ENCODE data around the gene ASXL3. TPM values are rescaled to one million over a fixed set of nuclear protein-coding genes. Genes with fewer than 3 reads are reported as not detected.

Gene ASXL3
- total and polyA plus RNA-seq, 4 donors = 0.19 to 1.3 (median 0.39) TPM

DNA sequence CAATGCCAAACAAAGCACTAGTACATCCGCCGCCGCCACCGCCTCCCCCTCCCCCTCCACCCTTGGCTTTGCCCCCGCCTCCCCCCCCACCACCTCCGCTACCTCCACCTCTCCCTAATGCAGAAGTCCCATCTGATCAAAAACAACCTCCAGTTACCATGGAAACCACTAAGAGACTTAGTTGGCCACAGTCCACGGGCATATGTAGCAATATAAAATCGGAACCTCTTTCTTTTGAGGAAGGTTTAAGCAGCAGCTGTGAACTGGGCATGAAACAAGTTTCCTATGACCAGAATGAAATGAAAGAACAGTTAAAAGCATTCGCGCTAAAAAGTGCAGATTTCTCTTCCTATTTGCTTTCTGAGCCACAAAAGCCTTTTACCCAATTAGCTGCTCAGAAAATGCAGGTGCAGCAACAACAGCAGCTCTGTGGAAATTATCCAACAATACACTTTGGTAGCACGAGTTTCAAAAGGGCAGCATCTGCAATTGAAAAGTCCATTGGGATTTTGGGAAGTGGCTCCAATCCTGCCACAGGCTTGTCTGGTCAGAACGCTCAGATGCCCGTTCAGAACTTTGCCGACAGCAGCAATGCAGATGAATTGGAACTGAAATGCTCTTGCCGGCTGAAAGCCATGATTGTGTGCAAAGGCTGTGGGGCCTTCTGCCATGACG lies 168.0 kb downstream of the ASXL3 start:
- H3K27ac ChIP-seq (ENCODE audit: low read depth in 1 of 2, low read length in 2 of 2) = no peak overlapping the region
- H3K4me1 ChIP-seq (ENCODE audit: control insufficient read depth in 4 of 4, insufficient read depth in 4 of 4, low read length in 3 of 4) = no peaks in the 10 kb centered on the region
- no peaks in the 10 kb centered on the region for H3K27me3 ChIP-seq (ENCODE audit: control insufficient read depth in 4 of 4, insufficient read depth in 4 of 4, low read length in 3 of 4)
- 94% methylated on average over 16 of the region's 16 CpGs for WGBS
- no peak overlapping the region for H3K4me3 ChIP-seq (ENCODE audit: low read depth in 1 of 3, low read length in 3 of 3)
- TF ChIP-seq ZBTB33 (IDR thresholded peaks at IDR 0.05) = no peak
- TF ChIP-seq HNF4A (conservative IDR thresholded peaks at IDR 0.05) = no peak
- TF ChIP-seq, protein P1, sequence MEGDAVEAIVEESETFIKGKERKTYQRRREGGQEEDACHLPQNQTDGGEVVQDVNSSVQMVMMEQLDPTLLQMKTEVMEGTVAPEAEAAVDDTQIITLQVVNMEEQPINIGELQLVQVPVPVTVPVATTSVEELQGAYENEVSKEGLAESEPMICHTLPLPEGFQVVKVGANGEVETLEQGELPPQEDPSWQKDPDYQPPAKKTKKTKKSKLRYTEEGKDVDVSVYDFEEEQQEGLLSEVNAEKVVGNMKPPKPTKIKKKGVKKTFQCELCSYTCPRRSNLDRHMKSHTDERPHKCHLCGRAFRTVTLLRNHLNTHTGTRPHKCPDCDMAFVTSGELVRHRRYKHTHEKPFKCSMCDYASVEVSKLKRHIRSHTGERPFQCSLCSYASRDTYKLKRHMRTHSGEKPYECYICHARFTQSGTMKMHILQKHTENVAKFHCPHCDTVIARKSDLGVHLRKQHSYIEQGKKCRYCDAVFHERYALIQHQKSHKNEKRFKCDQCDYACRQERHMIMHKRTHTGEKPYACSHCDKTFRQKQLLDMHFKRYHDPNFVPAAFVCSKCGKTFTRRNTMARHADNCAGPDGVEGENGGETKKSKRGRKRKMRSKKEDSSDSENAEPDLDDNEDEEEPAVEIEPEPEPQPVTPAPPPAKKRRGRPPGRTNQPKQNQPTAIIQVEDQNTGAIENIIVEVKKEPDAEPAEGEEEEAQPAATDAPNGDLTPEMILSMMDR (IDR thresholded peaks at IDR 0.05; ENCODE audit: low read depth, low read length, missing input control) = no peak
- TF ChIP-seq GABPA (IDR thresholded peaks at IDR 0.05 in 1 of 2, conservative IDR thresholded peaks at IDR 0.05 in 1 of 2) = no peak
- TF ChIP-seq HNF4G (IDR thresholded peaks at IDR 0.05) = no peak
- TF ChIP-seq JUND (IDR thresholded peaks at IDR 0.05) = no peak
- TF ChIP-seq SP1 (IDR thresholded peaks at IDR 0.05) = no peak
- TF ChIP-seq NR2F2 (IDR thresholded peaks at IDR 0.05) = no peak
- no peak for TF ChIP-seq RAD21 (IDR thresholded peaks at IDR 0.05)
- no peak for TF ChIP-seq RXRA (IDR thresholded peaks at IDR 0.05)
- TF ChIP-seq FOXA1 (IDR thresholded peaks at IDR 0.05) = no peak
- TF ChIP-seq REST (IDR thresholded peaks at IDR 0.05) = no peak
- TF ChIP-seq EGR1 (IDR thresholded peaks at IDR 0.05; ENCODE audit: low read depth in 2 of 2) = no peak
- no peak for TF ChIP-seq TAF1 (conservative IDR thresholded peaks at IDR 0.05)
- TF ChIP-seq ATF3 (IDR thresholded peaks at IDR 0.05) = no peak
- no peak overlapping the region for H3K9ac ChIP-seq (ENCODE audit: low read depth in 1 of 2, low read length in 2 of 2)
- DNase-seq (ENCODE audit: low spot score) = no peak
- no peaks in the 10 kb centered on the region for H3K9me3 ChIP-seq (ENCODE audit: control insufficient read depth in 4 of 4, low read length in 3 of 4)
- peaks cover 0 to 7% (median 3%) of the 10 kb centered on the region in 4 donors for H3K36me3 ChIP-seq (ENCODE audit: control insufficient read depth in 4 of 4, insufficient read depth in 3 of 4, low read depth in 1 of 4, low read length in 3 of 4)

DNA sequence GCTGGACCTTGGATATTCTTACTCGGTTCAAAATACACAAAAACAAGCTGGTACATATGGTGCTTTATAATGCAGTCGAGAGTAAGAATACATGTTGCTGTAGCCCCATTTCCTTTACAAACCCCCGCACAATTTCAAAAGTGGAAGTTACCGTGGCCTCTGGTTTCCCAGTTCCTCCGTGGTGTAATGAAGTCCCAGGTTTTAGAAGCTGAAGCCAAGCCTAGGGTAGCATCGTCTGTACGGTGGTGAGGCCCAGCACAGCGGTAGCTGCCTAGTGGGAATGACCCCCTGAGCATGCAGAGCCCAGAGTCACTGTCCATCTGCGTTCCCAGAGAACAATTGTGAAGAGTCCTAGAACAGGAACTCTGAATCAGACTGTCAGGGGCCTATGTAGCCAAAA lies 171.8 kb downstream of the ASXL3 start:
- WGBS = 68% methylated on average over 9 of the region's 9 CpGs
- no peak overlapping the region for H3K27ac ChIP-seq (ENCODE audit: low read depth in 1 of 2, low read length in 2 of 2)
- no peak overlapping the region for H3K9ac ChIP-seq (ENCODE audit: low read depth in 1 of 2, low read length in 2 of 2)
- H3K36me3 ChIP-seq (ENCODE audit: control insufficient read depth in 4 of 4, insufficient read depth in 3 of 4, low read depth in 1 of 4, low read length in 3 of 4) = no peaks in the 10 kb centered on the region
- DNase-seq (ENCODE audit: low spot score) = no peak
- H3K4me3 ChIP-seq (ENCODE audit: low read depth in 1 of 3, low read length in 3 of 3) = no peak overlapping the region
- no peaks in the 10 kb centered on the region for H3K9me3 ChIP-seq (ENCODE audit: control insufficient read depth in 4 of 4, low read length in 3 of 4)
- H3K4me1 ChIP-seq (ENCODE audit: control insufficient read depth in 4 of 4, insufficient read depth in 4 of 4, low read length in 3 of 4) = no peaks in the 10 kb centered on the region
- H3K27me3 ChIP-seq (ENCODE audit: control insufficient read depth in 4 of 4, insufficient read depth in 4 of 4, low read length in 3 of 4) = no peaks in the 10 kb centered on the region
- TF ChIP-seq NR2F2 (IDR thresholded peaks at IDR 0.05) (no peak), TAF1 (conservative IDR thresholded peaks at IDR 0.05) (no peak), EGR1 (IDR thresholded peaks at IDR 0.05; ENCODE audit: low read depth in 2 of 2) (no peak), SP1 (IDR thresholded peaks at IDR 0.05) (no peak)

All from liver (tissue), 9 donors.